HCT116 (cell line): ENCODE results near the gene SIX5. TPM values are rescaled to one million over a fixed set of nuclear protein-coding genes. Genes with fewer than 3 reads are reported as not detected.

Experiments
- ATAC-seq: fragments of 200-7000 bp; cut with Tn5 transposase; 2 replicates; pipeline ENCODE4 v1.9.1; 2020; ENCODE audit warnings: mild to moderate bottlenecking, moderate library complexity
- BruUV-seq: library from RNA; stranded (reverse); fragments of 400-500 nt; replicated peaks from 2 replicates; lab custom pipeline; 2021; lab: Mats Ljungman, UMichigan
- CTCF ChIA-PET: fragments of 300-600 bp; sonication (Branson Sonifier 250); formaldehyde crosslinking; loops from one replicate; lab custom pipeline; 2021; ENCODE audit warnings: antibody characterized with exemption; lab: Charles Lee
- POLR2A ChIA-PET: fragments of 300-600, 350-600 bp; sonication (Branson Sonifier 250); formaldehyde crosslinking; loops from one replicate; lab custom pipeline; 2021; ENCODE audit warnings: antibody characterized with exemption; lab: Charles Lee
- RAD21 ChIA-PET, 2 experiments: fragments of 300-600 bp; sonication (Branson Sonifier 250); formaldehyde crosslinking; loops; one replicate each; lab custom pipeline; 2023; ENCODE audit warnings: low total read pairs in 2 of 2; ENCODE audit not compliant: uncharacterized antibody in 2 of 2, unreplicated experiment in 2 of 2, low non-redundant PET in 1 of 2; lab: Charles Lee
- DNase-seq: peaks from one replicate; pipeline ENCODE4 v3.0.0-alpha.2; 2010; ENCODE audit warnings: low read depth, low spot score
- H2AFZ ChIP-seq: fragments of 200-600 bp; shearing (Covaris generic), sonication (generic); 2 replicates; pipeline ENCODE4 v1.6.1; 2017; ENCODE audit warnings: low read depth, mixed run types, mixed read lengths, antibody characterized with exemption, low read length; ENCODE audit not compliant: poor library complexity, severe bottlenecking
- H3K27ac ChIP-seq: 2 replicates; pipeline ENCODE4 v1.5.1; 2012; ENCODE audit warnings: low read depth, low read length
- H3K27me3 ChIP-seq: fragments of 200-600 bp; sonication (generic); 2 replicates; pipeline ENCODE4 v1.6.1; 2016; ENCODE audit warnings: mixed run types, low read length, mixed read lengths; ENCODE audit not compliant: insufficient read depth
- H3K36me3 ChIP-seq, 2 experiments: fragments of 200-500 bp in 1 of 2; fragments of 200-600 bp in 1 of 2; sonication (Bioruptor generic) in 1 of 2; sonication (generic) in 1 of 2; 2 replicates each; pipeline versions ENCODE4 v1.5.1 to v1.6.1; 2014 to 2016; ENCODE audit warnings: low read length in 2 of 2, inconsistent platforms in 1 of 2, mixed read lengths in 1 of 2, mixed run types in 1 of 2; ENCODE audit not compliant: insufficient read depth in 2 of 2, control insufficient read depth in 1 of 2
- H3K4me1 ChIP-seq, 2 experiments: fragments of 200-600 bp in 1 of 2; sonication (generic) in 1 of 2; 2 replicates each; pipeline versions ENCODE4 v1.5.1 to v1.6.1; 2012 to 2017; ENCODE audit warnings: low read length in 2 of 2, inconsistent platforms in 1 of 2, mild to moderate bottlenecking in 1 of 2, mixed read lengths in 1 of 2, mixed run types in 1 of 2, moderate library complexity in 1 of 2; ENCODE audit not compliant: insufficient read depth in 2 of 2, control insufficient read depth in 1 of 2
- H3K4me2 ChIP-seq: fragments of 200-600 bp; sonication (generic); 2 replicates; pipeline ENCODE4 v1.6.1; 2017; ENCODE audit warnings: mixed run types, low read length, mixed read lengths
- H3K4me3 ChIP-seq, 2 experiments: fragments of 200-600 bp in 1 of 2; sonication (generic) in 1 of 2; replicated peaks in 1 of 2; 2 replicates each; pipeline ENCODE4 v1.5.1; 2011 to 2016; ENCODE audit warnings: low read length in 2 of 2, control low read depth in 1 of 2, low read depth in 1 of 2, mild to moderate bottlenecking in 1 of 2, mixed read lengths in 1 of 2, mixed run types in 1 of 2
- H3K79me2 ChIP-seq: fragments of 200-600 bp; sonication (generic); 2 replicates; pipeline ENCODE4 v1.6.1; 2017; ENCODE audit warnings: mild to moderate bottlenecking, mixed run types, low read length, moderate library complexity, mixed read lengths; ENCODE audit not compliant: insufficient read depth
- H3K9ac ChIP-seq: fragments of 200-600 bp; sonication (generic); 2 replicates; pipeline ENCODE4 v1.6.1; 2016; ENCODE audit warnings: low read length, mixed read lengths
- H3K9me2 ChIP-seq: fragments of 200-600 bp; sonication (generic), shearing (Covaris generic); 2 replicates; pipeline ENCODE4 v1.6.1; 2017; ENCODE audit warnings: mixed run types, mild to moderate bottlenecking, moderate library complexity; ENCODE audit not compliant: insufficient read depth
- H3K9me3 ChIP-seq, 2 experiments: fragments of 200-500 bp in 1 of 2; fragments of 200-600 bp in 1 of 2; sonication (Bioruptor generic) in 1 of 2; sonication (generic) in 1 of 2; 2 replicates each; pipeline ENCODE4 v1.6.1; 2014 to 2017; ENCODE audit warnings: low read length in 2 of 2, mixed read lengths in 2 of 2, inconsistent platforms in 1 of 2, low read depth in 1 of 2, mild to moderate bottlenecking in 1 of 2, mixed run types in 1 of 2, moderate library complexity in 1 of 2; ENCODE audit not compliant: control insufficient read depth in 1 of 2, insufficient read depth in 1 of 2
- H4K20me1 ChIP-seq: fragments of 200-600 bp; sonication (generic), shearing (Covaris generic); 2 replicates; pipeline ENCODE4 v1.6.1; 2017; ENCODE audit warnings: mixed run types, mild to moderate bottlenecking, moderate library complexity; ENCODE audit not compliant: insufficient read depth
- FOSL1 ChIP-seq: IDR thresholded peaks from 2 replicates; pipeline ENCODE4 v1.6.1; 2012; ENCODE audit warnings: low read depth
- JUND ChIP-seq: IDR thresholded peaks from 2 replicates; pipeline ENCODE4 v1.6.1; 2012
- POLR2A ChIP-seq: IDR thresholded peaks from 2 replicates; pipeline ENCODE4 v1.7.0; 2011; ENCODE audit warnings: borderline replicate concordance; ENCODE audit not compliant: insufficient read depth, insufficient read length; ENCODE audit errors: extremely low read depth
- SP1 ChIP-seq: IDR thresholded peaks from 2 replicates; pipeline ENCODE4 v1.6.1; 2012; ENCODE audit warnings: low read depth
- ZFX ChIP-seq: fragments of 450-650 bp; IDR thresholded peaks from 2 replicates; pipeline ENCODE4 v1.6.1; 2017
- intact Hi-C: fragments of 100-400 bp; cut with micrococcal nuclease; formaldehyde crosslinking; loops from 2 replicates; pipeline ENCODE4 v1.10.0; 2022
- total RNA-seq: library from RNA; stranded (reverse); gene quantifications from one replicate; pipeline ENCODE4 v1.2.1, GENCODE V29; 2021; ENCODE audit not compliant: unreplicated experiment
- TF ChIP-seq, protein P1 (sequence below): IDR thresholded peaks from 2 replicates; pipeline ENCODE4 v1.6.1; 2012

The SIX5 gene
- total RNA-seq, 1 experiment from 2014 or later: 18.3 TPM

DNA sequence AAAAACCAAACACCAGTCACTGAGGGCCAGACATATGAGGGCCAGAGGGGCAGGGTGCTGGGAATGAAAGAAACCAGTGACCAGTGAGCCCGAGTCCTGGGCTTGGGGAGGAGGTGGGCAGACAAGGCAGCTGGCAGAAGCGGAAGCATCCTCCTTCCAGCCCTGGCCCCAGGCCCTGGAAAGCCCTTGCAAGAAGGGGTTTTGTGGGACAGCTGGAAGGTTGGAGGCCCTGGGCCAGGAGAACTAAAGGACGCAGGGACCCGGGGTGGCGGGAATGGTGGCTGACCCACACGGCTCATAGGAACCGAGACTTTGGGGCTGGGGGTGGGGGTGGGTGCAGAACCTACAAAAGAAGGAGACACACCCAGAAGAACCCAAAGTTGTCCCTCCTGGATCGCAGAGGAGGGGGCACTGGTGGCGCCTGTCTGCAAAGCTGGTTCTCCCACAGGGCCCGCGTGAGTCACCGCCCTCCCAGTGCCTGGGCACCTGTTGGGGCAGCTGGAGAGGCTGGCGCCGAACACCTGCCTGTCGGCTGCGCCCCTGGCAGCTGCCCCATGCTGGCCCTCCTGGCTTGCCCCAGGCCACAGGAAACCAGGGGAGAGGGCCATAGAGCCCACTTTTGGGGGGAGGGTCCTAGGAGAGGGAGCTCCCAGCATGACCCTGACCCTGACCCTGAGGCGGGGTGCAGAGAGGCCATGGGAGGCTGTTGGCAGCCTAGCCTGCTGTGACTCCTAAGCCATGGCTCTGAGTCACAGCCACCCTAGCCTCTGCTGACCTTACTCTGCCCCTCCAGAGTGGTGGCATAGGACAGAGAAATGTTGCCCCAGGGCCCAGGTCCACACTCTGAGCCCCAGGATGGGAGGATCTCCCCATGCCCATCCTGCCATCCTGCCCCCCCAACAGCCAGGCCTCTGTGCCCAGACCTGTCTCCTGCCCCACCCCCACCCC, 12.4 kb upstream of the SIX5 start:
- POLR2A ChIA-PET: interaction anchor here (5.1 kb wide), 1 partner anchor 12 kb away, joined by 50 read pairs; the partner anchor contains the start of gene SIX5
- intact Hi-C loops: no loop called here

More for the DNA sequence above, 12.4 kb upstream of the SIX5 start:
- peak overlapping the region; percentile 91 for H3K27ac ChIP-seq
- BruUV-seq: no TSS peak
- no peaks in the 10 kb centered on the region for H4K20me1 ChIP-seq
- H3K27me3 ChIP-seq: no peaks in the 10 kb centered on the region
- DNase-seq (no peak), ATAC-seq (peak; percentile 46)
- peak overlapping the region; percentile 52 for H3K9ac ChIP-seq
- H3K4me1 ChIP-seq: peaks cover 45 to 60% of the 10 kb centered on the region in 2 experiments
- peak overlapping the region; percentile 84 for H3K4me2 ChIP-seq
- RAD21 ChIA-PET: interaction anchor here in 1 of 2 experiments (2.1 kb wide), 1 partner anchor 12 kb away, joined by 9 read pairs; the partner anchor contains the start of gene SIX5
- CTCF ChIA-PET: interaction anchor here (1.5 to 3.5 kb wide), 3 partner anchors 12 to 36 kb away, joined by 5 to 36 read pairs (median 10); partner anchors contain the start of gene SIX5
- no peak overlapping the region for H2AFZ ChIP-seq
- H3K36me3 ChIP-seq: peaks cover 0 to 10% of the 10 kb centered on the region in 2 experiments; a peak in 3 of 4 replicates
- no peaks in the 10 kb centered on the region for H3K9me2 ChIP-seq
- peak overlapping the region; percentile 34 to 54 for H3K4me3 ChIP-seq
- no peaks in the 10 kb centered on the region for H3K79me2 ChIP-seq
- H3K9me3 ChIP-seq: no peaks in the 10 kb centered on the region
- TF ChIP-seq FOSL1 (peak; percentile 34), POLR2A (no peak), SP1 (peak; percentile 55), ZFX (no peak), JUND (peak; percentile 75)
- TF ChIP-seq, protein P1, sequence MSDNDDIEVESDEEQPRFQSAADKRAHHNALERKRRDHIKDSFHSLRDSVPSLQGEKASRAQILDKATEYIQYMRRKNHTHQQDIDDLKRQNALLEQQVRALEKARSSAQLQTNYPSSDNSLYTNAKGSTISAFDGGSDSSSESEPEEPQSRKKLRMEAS: peak; percentile 42; the same call in 1 of the 2 replicates
